ENCODE results near the gene ZYG11A.
"Not testable (repeated sequence)": the region's sequence is repeated elsewhere in the genome, so short reads cannot be mapped to it uniquely, and the experiment has no call there.

The ZYG11A gene

GRCh38 chr1:52842643-52843310 is at the start of gene ZYG11A:
ZYG11A (plus strand) TSS chr1:52842760; CDS start chr1:52842884, 124 bp downstream.
- peak; percentile 21 to 39 for DNase-seq (ENCODE audit: low read depth in 2 of 2)

GRCh38 chr1:52793717-52794116 is 48.8 kb upstream of the ZYG11A start:
- DNase-seq (ENCODE audit: low read depth in 2 of 2), result not testable (repeated sequence)

- DNase-seq (ENCODE audit: low read depth in 2 of 2), result no peak
Measured at GRCh38 chr1:52795464-52795863, 47.1 kb upstream of the ZYG11A start.

GRCh38 chr1:52798331-52798730 is 44.2 kb upstream of the ZYG11A start:
- no peak for DNase-seq (ENCODE audit: low read depth in 2 of 2)

DNA sequence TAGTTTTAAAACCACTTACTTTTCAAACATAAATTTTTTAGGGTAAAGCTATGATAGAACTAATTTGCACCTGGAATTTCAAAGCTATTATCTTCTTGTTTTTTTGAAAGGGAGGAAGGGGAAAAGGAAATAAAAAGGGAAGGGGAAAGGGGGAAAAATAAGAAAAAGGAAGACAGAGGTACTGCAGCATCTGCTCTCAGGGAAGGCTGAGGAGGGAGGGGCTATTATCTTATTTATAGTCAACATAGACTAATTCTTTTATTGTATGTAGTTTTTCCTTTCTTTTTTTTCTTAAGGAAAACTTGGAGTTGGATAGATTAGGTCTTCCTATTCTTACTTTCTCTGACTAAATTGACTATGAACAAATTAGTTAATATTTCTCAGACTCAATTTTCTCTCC is 41.5 kb upstream of the ZYG11A start:
- DNase-seq (ENCODE audit: low read depth in 2 of 2), result no peak

GRCh38 chr1:52804083-52804482 is 38.5 kb upstream of the ZYG11A start:
- DNase-seq (ENCODE audit: low read depth in 2 of 2), result not testable (repeated sequence)

DNA sequence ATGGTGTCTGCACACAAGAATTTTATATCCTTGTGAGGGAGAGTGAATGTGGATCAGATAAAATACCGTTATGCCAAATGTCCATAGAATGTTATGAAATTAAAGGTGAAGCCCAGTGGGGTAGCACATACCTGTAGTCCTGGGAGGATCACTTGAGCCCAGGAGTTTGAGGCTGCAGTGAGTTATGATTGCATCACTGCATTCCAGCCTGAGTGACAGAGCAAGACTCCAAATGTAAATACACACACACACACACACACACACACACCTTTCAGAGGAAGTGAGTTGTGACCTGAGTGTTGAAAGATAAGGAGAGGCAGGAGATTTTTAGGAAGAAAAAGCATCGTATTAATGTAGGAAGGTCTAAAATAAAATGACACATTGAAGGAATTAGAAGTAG is 28.1 kb upstream of the ZYG11A start:
- DNase-seq (ENCODE audit: low read depth in 2 of 2), result no peak

DNA sequence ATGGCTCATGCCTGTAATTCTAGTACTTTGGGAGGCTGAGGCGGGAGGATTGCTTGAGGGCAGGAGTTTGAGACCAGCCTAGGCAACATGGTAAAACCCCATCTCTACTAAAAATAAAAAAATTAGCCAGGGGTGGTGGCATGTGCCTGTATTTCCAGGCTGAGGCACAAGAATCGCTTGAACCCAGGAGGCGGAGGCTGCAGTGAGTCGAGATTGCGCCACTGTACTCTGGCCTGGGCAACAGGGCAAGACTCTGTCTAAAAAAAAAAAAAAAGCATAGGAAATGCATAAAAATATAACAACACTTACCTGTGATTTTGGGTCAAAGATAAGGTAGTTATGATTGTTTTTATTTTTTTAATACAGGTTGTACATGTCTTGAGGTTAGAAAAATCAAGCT is 21.7 kb upstream of the ZYG11A start:
- not testable (repeated sequence) for DNase-seq (ENCODE audit: low read depth in 2 of 2)

GRCh38 chr1:52825868-52826267 is 16.7 kb upstream of the ZYG11A start:
- DNase-seq (ENCODE audit: low read depth in 2 of 2), result no peak

GRCh38 chr1:52834798-52835197 is 7.8 kb upstream of the ZYG11A start:
- DNase-seq (ENCODE audit: low read depth in 2 of 2), result no peak

DNA sequence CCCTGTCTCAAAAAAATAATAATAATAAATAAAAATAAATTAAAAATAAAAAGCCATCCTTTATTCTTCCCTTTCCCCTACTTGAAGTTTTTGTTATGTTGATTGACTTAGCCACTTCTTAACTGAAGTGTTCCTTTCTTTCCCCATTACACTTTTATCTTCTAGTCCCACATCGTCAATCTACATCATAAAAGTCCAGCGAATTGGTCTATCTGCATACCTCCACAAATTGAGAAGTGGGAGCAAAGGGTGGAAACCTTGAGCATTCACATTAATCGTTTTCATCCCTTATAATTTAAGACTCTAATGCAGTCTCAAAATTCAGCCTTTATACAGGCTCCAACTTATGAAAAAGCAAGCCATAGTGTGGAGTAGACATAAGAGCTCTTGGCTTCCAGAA is 6.5 kb upstream of the ZYG11A start:
- no peak for DNase-seq (ENCODE audit: low read depth in 2 of 2)

- DNase-seq (ENCODE audit: low read depth in 2 of 2), result not testable (repeated sequence)
Measured at GRCh38 chr1:52839175-52839574, 3.4 kb upstream of the ZYG11A start.

GRCh38 chr1:52845119-52845518 is 2.6 kb downstream of the ZYG11A start:
- not testable (repeated sequence) for DNase-seq (ENCODE audit: low read depth in 2 of 2)

GRCh38 chr1:52848423-52848822 is 5.9 kb downstream of the ZYG11A start:
- no peak for DNase-seq (ENCODE audit: low read depth in 2 of 2)

DNA sequence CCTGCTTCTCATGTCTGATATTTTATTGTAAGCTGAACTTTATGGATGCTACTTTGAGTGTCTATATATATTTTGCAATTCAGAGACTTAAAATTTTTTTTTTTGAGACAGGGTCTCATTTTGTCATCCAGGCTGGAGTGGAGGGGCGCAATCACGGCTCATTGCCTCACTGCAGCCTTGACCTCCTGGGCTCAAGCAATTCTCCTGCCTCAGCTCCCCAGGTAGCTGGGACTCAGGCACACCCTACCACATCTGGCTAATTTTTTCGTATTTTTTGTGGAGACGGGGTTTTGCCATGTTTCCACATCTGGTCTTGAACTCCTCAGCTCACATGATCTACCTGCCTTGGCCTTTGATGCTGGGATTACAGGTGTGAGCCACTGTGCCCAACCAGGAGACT is 8.4 kb downstream of the ZYG11A start:
- DNase-seq (ENCODE audit: low read depth in 2 of 2), result no peak

GRCh38 chr1:52852854-52853253 is 10.3 kb downstream of the ZYG11A start:
- DNase-seq (ENCODE audit: low read depth in 2 of 2), result no peak

GRCh38 chr1:52855584-52855983 is 13.0 kb downstream of the ZYG11A start:
- no peak for DNase-seq (ENCODE audit: low read depth in 2 of 2)

GRCh38 chr1:52856026-52856425 is 13.5 kb downstream of the ZYG11A start:
- no peak for DNase-seq (ENCODE audit: low read depth in 2 of 2)

DNA sequence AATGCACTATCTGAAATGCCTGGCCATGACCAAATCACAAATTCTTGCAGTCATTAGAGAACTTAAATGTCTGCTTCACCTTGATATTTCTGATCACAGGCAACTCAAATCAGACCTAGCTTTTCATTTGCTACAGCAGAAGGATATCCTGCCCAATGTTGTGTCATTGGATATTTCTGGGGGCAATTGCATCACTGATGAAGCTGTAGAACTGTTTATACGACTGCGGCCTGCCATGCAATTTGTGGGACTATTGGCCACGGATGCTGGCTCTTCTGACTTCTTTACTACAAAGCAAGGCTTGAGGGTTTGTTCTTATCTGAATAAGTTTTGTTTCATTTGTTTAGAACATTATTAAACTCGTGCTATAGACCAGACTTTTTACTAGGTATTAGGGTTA is 14.9 kb downstream of the ZYG11A start:
- no peak for DNase-seq (ENCODE audit: low read depth in 2 of 2)

DNA sequence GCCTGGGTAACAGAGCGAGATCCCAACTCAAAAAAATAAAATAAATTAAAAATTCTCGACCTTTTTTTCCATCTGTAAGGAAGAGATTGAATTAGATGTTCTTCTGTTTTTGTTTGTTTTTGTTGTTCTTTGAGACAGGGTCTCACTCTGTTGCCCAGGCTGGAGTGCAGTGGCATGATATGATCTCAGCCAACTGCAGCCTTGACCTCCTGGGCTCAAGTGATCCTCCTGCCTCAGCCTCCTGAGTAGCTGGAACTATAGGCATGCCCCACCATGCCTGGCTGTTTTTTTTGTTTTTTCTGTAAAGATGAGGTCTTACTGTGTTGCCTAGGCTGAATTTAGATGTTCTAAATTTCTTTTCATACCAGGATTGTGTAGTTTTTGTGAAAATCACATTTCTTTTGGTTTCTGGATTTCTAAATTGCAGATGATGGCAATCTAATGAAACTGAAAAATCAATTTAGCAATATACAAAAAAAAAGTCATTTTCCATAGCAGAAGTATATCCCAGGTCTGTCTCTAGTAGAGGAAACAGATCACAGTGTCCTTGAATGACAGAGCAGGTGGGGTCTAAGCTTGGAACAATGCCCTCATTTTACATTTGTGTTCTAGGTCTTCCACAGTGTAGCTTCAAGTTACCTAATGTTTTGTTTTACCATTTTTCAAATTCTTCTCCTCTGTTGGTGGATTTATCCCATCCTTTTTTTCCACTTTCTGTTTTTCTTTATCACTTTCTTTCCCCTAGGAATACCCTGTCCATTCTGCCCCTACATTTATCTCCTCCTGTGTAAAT is 20.3 kb downstream of the ZYG11A start:
- DNase-seq (ENCODE audit: low read depth in 2 of 2), result no peak

DNA sequence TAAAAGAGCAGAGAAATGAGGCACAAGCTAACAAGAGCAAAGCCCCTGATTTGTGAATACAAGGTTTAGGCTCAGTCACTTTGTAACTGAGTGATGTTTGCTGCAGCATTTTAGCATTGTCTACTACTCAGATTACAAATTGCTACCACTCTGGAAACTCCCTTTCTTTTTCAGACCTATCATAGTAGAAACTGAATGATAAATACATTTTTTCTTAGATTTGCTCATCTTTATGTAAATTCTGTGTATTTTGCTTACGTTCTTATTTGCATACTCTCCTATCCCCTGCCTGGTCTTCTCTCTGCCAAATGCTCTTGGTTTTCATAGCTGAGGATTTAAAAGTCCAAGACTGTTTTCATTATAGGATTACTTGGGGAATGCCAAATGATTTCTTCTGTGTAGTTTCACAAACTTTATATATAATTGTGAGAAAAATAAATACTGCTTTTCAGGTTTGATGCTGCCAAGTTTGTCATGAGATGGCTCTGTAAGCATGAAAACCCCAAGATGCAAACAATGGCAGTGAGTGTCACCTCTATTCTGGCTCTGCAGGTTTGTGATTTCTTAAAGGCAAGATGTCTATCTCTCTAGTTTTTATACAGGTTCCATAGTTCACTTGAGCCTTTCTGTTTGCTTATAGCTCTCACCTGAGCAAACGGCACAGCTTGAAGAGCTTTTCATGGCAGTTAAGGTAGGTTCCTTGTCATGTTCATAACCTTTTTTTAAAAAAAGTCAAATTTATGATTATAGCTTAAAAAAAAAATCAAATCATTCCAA is 24.7 kb downstream of the ZYG11A start:
- no peak for DNase-seq (ENCODE audit: low read depth in 2 of 2)

DNA sequence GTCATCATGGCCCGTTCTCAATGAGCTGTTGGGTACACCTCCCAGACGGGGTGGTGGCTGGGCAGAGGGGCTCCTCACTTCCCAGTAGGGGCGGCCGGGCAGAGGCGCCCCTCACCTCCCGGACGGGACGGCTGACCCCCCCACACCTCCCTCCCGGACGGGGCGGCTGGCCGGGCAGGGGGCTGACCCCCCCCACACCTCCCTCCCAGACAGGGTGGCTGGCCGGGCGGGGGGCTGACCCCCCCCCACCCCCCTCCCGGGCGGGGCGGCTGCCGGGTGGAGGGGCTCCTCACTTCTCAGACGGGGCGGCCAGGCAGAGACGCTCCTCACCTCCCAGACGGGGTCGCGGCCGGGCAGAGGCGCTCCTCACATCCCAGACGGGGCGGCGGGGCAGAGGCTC is 27.2 kb downstream of the ZYG11A start:
- not testable (repeated sequence) for DNase-seq (ENCODE audit: low read depth in 2 of 2)

- no peak for DNase-seq (ENCODE audit: low read depth in 2 of 2)
Measured at GRCh38 chr1:52876843-52877242, 34.3 kb downstream of the ZYG11A start.
